ENCODE measurements around the gene CFAP20DC. TPM values are rescaled to one million over a fixed set of nuclear protein-coding genes. Genes with fewer than 3 reads are reported as not detected.

The CFAP20DC gene
- total and polyA plus RNA-seq, 8 donors: 0.23 to 1.2 (median 0.39) TPM

DNA sequence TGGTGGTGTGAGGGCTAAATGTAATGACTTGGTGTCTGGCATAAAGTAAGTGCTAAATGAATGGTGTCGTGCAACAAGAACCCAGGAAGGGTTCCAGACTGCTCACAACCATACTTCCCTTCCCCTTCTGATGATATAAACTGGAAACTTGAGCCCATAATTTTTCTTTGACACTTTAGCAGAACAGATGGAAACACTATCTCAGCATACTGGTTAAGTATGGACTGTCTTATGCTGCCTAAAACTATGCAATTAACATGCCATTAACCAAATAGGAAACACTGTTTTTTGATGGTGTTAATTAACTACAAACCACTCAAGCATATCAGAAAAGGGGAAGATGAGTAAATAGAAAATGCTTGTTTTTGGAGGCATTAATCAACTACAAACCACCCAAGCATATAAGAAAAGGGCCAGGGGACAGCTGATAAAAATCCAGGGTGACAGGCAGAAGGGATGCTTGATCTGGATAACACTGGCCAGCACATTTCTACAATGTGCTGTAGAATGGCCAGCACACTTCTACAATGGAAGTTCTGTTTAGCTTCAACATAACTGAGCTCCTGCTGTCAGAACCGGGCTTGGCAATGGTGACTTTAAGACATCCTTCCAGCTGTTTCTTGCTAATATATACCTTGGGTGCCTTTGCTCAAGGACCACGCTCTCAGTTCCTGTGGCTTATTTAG lies 297.8 kb downstream of the CFAP20DC start:
- DNase-seq: no peak

DNA sequence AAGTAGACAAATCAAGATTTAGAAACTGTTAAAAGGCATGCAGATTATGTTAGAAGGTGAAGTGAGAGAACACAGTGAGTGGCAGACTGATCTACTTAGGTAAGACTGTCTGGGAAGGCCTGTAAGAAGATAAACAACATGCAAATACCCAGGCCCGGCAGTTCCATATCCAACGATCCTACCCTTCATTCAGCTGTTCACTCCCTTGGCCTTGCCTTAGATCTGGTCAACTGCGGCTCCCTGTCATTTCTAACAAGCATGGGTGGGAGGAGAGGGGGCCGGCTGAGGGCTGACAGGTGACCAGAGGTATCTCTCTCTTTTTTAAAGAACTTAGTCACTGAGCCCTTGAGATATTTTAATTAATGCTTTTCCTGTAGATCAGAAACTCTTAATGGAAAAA lies 298.6 kb downstream of the CFAP20DC start:
- intact Hi-C loops (cut with DNase I): no loop called here
- FAIRE-seq: no peak
- 77 to 80% methylated on average over 4 of the region's 4 CpGs for WGBS, 2 donors

More for the DNA sequence above, 297.8 kb downstream of the CFAP20DC start:
- H3K4me3 ChIP-seq: no peak overlapping the region
- 82 to 89% methylated on average over 3 of the region's 3 CpGs for WGBS, 2 donors
- no peak for FAIRE-seq
- H3K9me3 ChIP-seq: no peaks in the 10 kb centered on the region
- H3K36me3 ChIP-seq: no peaks in the 10 kb centered on the region
- intact Hi-C loops (cut with DNase I): no loop called here
- H3K27me3 ChIP-seq: no peaks in the 10 kb centered on the region
- TF ChIP-seq, protein P1, sequence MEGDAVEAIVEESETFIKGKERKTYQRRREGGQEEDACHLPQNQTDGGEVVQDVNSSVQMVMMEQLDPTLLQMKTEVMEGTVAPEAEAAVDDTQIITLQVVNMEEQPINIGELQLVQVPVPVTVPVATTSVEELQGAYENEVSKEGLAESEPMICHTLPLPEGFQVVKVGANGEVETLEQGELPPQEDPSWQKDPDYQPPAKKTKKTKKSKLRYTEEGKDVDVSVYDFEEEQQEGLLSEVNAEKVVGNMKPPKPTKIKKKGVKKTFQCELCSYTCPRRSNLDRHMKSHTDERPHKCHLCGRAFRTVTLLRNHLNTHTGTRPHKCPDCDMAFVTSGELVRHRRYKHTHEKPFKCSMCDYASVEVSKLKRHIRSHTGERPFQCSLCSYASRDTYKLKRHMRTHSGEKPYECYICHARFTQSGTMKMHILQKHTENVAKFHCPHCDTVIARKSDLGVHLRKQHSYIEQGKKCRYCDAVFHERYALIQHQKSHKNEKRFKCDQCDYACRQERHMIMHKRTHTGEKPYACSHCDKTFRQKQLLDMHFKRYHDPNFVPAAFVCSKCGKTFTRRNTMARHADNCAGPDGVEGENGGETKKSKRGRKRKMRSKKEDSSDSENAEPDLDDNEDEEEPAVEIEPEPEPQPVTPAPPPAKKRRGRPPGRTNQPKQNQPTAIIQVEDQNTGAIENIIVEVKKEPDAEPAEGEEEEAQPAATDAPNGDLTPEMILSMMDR (IDR thresholded peaks at IDR 0.05): no peak
- no peak for ATAC-seq
- no peak overlapping the region for H3K27ac ChIP-seq
- H3K4me1 ChIP-seq: no peaks in the 10 kb centered on the region

DNA sequence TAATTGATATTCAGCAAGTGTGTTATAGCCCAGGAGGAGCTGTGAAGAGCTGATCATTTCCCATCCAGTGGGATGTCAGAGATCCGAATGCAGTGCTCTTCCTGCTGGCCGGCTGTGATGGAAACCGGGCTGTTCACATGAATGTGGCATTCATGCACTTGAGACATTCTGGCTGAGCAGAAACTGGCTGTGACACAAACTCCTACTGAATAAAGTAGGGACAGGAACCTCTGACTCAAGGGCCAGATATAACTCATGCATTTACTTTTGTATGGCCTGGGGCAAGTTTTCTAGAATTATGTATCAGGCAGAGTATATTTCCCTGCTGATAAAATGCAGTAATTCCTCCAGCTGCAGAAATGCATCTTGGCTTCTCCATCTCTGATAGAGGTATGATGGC lies 299.9 kb downstream of the CFAP20DC start:
- TF ChIP-seq, protein P1 (IDR thresholded peaks at IDR 0.05): no peak
- 81 to 87% methylated on average over 3 of the region's 3 CpGs for whole genome bisulfite sequencing, 2 donors
- Histone ChIP-seq H3K27ac (no peak overlapping the region), H3K36me3 (no peaks in the 10 kb centered on the region), H3K27me3 (no peaks in the 10 kb centered on the region), H3K9me3 (no peaks in the 10 kb centered on the region), H3K4me1 (no peaks in the 10 kb centered on the region), H3K4me3 (no peak overlapping the region)
- no peak for DNase-seq
- no peak for FAIRE-seq
- intact Hi-C loops (cut with DNase I): no loop called here
- ATAC-seq: no peak

More for the DNA sequence above, 298.6 kb downstream of the CFAP20DC start:
- no peak for DNase-seq
- H3K27ac ChIP-seq: no peak overlapping the region
- no peaks in the 10 kb centered on the region for H3K36me3 ChIP-seq
- H3K4me3 ChIP-seq: no peak overlapping the region
- H3K4me1 ChIP-seq: no peaks in the 10 kb centered on the region
- TF ChIP-seq, protein P1 (IDR thresholded peaks at IDR 0.05): no peak
- no peak for ATAC-seq
- H3K27me3 ChIP-seq: no peaks in the 10 kb centered on the region
- no peaks in the 10 kb centered on the region for H3K9me3 ChIP-seq

DNA sequence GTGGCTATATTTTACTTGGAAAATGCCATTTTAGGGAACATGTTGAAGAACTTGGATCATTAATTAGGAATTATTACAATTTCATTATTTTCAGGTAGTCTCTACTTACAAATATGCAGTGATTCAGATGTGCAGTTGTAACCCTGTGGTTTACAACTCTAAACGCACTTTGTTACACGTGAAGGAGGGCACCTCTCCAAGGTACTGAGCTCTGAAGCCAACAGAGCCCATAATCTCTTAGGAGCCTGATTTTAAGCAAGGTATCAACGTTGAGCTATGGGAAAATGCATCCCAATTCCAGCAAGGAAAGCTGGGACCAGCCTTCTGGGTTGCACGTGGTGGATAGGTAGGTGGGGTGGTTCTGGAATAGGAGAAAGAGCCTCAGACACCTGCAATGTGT lies 301.8 kb downstream of the CFAP20DC start:
- intact Hi-C loops (cut with DNase I): no loop called here
- no peaks in the 10 kb centered on the region for H3K36me3 ChIP-seq
- FAIRE-seq (no peak), DNase-seq (no peak), ATAC-seq (no peak)
- TF ChIP-seq, protein P1 (IDR thresholded peaks at IDR 0.05): no peak
- no peaks in the 10 kb centered on the region for H3K27me3 ChIP-seq
- no peaks in the 10 kb centered on the region for H3K9me3 ChIP-seq
- H3K27ac ChIP-seq: no peak overlapping the region
- H3K4me1 ChIP-seq: no peaks in the 10 kb centered on the region
- no peak overlapping the region for H3K4me3 ChIP-seq
- 32 to 36% methylated on average over 4 of the region's 4 CpGs for WGBS, 2 donors

DNA sequence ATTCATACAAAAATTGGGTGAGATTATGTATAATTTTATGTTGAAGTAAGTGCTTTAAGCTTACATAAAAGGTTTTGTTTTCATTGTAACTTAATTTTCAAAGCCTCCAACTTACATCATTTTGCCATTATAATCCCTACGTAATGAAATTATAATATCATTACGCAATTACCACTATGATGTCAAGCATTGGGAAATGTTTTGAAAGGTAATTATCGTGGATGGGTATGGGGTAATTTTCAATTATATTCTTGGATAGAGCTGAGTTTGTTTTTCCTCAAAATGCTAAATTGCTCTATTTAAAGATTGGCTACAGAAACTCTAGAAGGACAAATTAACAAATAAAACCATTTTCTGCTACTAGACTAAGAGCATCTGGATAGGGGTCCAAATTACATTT lies 303.1 kb downstream of the CFAP20DC start:
- H3K27ac ChIP-seq: no peak overlapping the region
- no peaks in the 10 kb centered on the region for H3K9me3 ChIP-seq
- DNase-seq (no peak), ATAC-seq (no peak), FAIRE-seq (no peak)
- WGBS, 2 donors: 80 to 94% methylated on average over 3 of the region's 3 CpGs
- intact Hi-C loops (cut with DNase I): no loop called here
- H3K4me1 ChIP-seq: no peaks in the 10 kb centered on the region
- TF ChIP-seq, protein P1 (IDR thresholded peaks at IDR 0.05): no peak
- H3K27me3 ChIP-seq: no peaks in the 10 kb centered on the region
- H3K36me3 ChIP-seq: no peaks in the 10 kb centered on the region
- H3K4me3 ChIP-seq: no peak overlapping the region
